Stomach (tissue), 4 donors: ENCODE measurements around the gene ACOT9.

ENCODE experiments used
- CTCF ChIP-seq, 7 experiments: fragments of 450-650 bp in 4 of 7; fragments of 200-600 bp in 3 of 7; sonication (generic) in 3 of 7; IDR thresholded peaks; one replicate each; pipeline ENCODE4 v1.5.1; 2016 to 2019; ENCODE audit warnings: antibody characterized with exemption in 7 of 7, control low read depth in 2 of 7, mild to moderate bottlenecking in 1 of 7
- POLR2A ChIP-seq, 4 donors: fragments of 450-650 bp; IDR thresholded peaks; one replicate each; pipeline ENCODE4 v1.6.1; 2016; ENCODE audit warnings: antibody characterized with exemption in 4 of 4, control low read depth in 2 of 4, mild to moderate bottlenecking in 1 of 4, moderate library complexity in 1 of 4
- POLR2AphosphoS5 ChIP-seq, 3 donors: sonication (generic); formaldehyde crosslinking; IDR thresholded peaks; one replicate each; pipeline ENCODE4 v1.6.1; 2016; ENCODE audit warnings: antibody characterized with exemption in 3 of 3

DNA sequence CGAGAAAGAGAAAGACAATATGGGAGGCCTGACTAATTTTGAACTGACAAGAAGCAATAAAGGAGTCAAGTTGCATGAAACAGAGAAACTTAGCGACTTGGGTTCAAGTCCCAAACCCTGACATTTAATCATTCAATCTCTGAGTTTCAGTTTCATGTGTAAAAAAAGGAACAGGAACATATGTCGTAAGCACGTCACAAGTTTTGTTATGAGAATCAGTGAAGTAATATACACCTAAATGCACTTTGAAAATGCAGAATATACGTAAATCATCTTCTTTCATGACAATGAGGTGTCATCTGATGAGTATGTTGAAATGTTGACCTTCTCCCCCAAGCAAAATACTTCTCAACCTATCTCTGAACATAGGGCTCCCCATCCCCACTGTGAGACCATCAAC lies 10.4 kb downstream of the ACOT9 start:
- TF ChIP-seq CTCF (IDR thresholded peaks at IDR 0.05), result no peak
- TF ChIP-seq POLR2A (IDR thresholded peaks at IDR 0.05), result no peak
- no peak for TF ChIP-seq POLR2AphosphoS5 (IDR thresholded peaks at IDR 0.05)
